Left renal cortex interstitium (tissue), 4 donors: ENCODE measurements around the gene GPR137. TPM values are rescaled to one million over a fixed set of nuclear protein-coding genes. Genes with fewer than 3 reads are reported as not detected.

Experiments used
- DNase-seq, 4 donors: peaks; one replicate each; pipeline ENCODE4 v3.0.0-alpha.2; 2013; ENCODE audit warnings: low read depth in 4 of 4, low spot score in 2 of 4, missing footprints in 1 of 4
- polyA plus RNA-seq, 4 donors: library from polyadenylated mRNA; unstranded; fragments of 120-200 nt; gene quantifications; one replicate each; pipeline ENCODE4 v1.2.1, GENCODE V29; 2013; ENCODE audit not compliant: insufficient read length in 4 of 4

Gene GPR137
- polyA plus RNA-seq, 4 donors, result 25.6 to 52.9 (median 40.4) TPM

- DNase-seq, result no peak
Measured at GRCh38 chr11:64249038-64249437, 36.6 kb upstream of the GPR137 start.

DNA sequence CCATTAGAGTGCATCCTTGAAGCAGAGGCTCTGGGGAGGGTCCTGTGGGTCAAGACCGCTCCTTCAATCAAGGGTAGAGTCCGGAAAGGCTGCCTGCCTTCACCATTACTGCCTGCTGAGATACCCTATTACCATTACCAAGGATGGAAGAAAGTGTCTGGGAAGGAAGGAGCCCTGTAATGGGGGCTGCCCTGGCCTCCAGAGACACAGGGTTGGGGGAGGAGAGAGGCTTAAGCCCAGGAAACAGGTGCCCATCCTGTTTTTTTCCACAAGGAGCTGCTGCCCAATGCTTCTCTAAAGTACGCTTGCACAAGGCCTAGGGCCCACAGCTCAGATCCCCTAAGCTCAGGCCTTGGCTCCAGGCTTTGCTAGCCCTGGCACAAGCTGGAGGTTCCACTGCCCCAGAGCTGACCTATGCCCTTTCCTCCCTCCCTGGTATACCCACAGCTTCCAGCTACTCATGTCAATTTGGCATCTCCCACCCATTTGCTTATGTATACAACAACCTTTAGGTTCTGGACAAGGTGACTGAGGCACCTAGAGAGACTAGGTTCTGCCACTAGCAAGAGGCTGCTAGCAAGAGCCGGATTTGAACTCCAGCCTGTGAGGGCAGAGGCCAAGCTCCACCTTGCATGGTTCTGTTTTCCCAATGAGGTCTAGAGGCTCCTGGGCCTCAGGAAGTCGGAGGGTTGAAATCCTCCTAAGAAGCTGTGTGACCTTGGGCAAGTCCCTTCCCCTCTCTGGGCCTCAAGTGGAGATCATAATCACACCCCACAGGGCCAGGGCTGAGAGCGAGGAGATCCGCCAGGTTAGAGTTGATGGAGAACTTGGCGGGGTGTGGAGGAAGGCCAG lies 35.9 kb upstream of the GPR137 start:
- DNase-seq, result no peak

DNA sequence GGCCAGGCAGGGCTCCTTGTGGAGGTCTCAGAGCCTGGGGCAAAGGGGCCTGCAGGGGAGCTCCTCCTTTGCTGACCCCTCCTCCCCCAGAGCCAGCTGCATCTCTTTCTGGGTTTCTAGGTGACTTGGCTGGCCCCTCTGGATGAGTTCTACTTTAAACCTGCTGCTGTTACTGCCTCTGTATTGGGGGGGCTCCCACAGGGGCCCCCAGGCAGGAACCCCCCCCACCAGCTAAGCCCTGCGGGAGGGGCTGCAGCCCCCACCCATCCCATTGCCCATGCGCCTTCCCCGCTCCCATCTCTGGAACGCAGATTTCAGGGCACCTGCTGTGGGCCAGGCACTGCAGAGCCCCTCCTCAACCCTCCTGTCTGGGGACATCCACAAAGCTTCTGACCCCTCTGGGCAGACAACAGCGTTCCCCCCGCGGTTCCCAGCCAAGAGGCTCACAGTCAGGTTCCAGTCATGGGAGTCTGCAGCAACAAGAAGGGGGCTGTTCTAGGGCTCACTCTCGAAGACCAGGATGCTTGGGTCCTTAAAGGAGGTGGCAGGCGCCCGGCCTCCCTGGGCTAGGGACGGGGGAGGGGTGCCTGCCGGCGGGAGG lies 35.1 kb upstream of the GPR137 start:
- no peak for DNase-seq

GRCh38 chr11:64251016-64251752 lies 34.5 kb upstream of the GPR137 start, which contains the start of gene PLCB3:
Gene PLCB3, plus strand, starts transcription at chr11:64251530. Its CDS starts 120 bp downstream, at chr11:64251650.
- DNase-seq, result no peak

DNA sequence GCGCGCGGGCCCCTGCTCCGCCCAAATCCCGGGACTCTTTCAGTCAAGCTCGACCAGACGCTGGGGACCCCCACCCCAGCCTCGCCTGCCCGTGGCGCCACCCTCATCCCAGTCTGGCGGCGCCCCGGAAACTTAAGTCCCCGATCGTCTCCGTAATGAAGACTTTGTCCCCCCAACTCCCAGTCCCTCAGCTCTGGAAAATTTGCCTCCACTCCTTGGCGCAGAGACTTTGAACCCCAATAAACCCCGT lies 34.0 kb upstream of the GPR137 start:
- DNase-seq, result no peak

GRCh38 chr11:64252003-64252872 lies 33.4 kb upstream of the GPR137 start:
- no peak for DNase-seq

DNA sequence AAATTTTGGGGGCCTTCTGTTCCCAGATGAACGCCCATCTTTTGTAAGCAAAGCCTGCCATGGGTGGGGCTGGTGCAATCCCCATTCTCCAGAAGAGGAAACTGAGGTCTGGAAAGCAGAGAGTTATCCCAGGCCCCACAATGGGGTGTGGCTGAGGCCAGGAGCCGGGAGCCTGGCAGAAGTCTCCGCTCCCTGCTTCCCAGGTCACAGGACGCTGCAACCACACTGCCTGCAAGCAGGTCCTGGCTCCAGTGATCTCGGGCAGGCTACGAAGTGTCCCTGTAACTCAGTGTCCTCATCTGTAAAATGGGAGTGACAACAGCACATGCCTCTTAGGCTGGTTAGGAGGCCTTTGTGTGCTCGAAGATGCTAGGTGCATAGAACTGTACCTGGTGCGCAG lies 32.6 kb upstream of the GPR137 start:
- DNase-seq, result no peak

DNA sequence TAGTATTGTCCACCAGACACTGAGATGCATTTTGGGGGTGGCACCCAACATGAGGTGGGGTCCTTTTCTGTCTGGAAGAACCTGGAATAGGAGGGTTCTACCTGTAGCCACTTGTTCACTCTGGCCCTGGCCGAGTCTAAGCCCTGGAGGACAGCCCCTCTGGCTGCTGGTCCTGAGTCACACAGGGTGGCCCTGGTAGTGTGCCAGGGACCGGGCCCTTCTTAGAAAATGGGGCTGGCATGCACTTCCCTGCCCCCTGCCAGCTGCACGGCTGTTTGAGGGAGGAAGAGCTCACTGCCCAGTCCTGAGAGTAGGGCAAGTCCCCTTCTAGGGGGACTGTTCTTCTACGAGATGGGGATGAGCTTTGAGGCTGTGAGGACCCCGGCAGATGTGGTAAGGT lies 32.2 kb upstream of the GPR137 start:
- no peak for DNase-seq

- no peak for DNase-seq
Measured at GRCh38 chr11:64254326-64254725, 31.3 kb upstream of the GPR137 start.

- DNase-seq, result no peak
Measured at GRCh38 chr11:64255135-64256128, 30.2 kb upstream of the GPR137 start.

DNA sequence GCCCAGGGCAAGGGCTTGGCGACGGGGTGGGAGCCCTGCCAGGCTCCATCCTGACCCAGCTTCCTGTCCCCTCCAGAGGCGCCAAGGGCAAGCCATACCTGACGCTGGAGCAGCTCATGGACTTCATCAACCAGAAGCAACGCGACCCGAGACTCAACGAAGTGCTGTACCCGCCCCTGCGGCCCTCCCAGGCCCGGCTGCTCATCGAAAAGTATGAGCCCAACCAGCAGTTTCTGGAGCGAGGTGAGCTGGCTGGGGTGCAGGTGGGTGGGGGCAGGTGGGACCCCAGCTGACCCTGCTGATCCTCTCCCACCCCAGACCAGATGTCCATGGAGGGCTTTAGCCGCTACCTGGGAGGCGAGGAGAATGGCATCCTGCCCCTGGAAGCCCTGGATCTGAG lies 29.3 kb upstream of the GPR137 start:
- DNase-seq, result no peak

GRCh38 chr11:64258356-64258755 lies 27.3 kb upstream of the GPR137 start:
- DNase-seq, result no peak

- DNase-seq, result no peak
Measured at GRCh38 chr11:64258946-64259532, 26.6 kb upstream of the GPR137 start.

DNA sequence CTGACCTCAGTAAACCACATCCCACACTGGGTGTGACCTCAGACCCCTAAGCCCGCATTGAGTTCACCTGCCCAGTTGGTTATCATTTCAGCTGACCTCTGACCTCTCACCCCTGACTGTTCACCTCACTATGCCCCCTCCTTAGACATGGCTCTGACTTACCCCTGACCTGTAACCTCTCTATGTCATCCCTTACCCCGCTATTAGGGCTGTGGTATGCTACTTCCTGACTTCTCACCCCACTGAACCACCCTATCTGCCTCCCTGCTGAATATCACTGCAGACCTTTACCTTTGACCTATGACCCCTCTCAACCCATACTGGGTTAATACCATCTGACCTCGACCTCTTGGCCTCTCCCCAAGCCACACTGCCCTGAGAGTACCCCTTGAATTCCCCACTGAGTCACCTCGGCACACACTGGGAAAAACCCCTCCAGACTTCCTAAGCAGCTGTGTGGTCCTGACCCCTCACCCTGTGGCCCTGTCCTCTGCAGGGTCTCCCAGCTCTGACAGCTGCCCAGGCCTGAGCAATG lies 26.0 kb upstream of the GPR137 start:
- DNase-seq, result no peak

DNA sequence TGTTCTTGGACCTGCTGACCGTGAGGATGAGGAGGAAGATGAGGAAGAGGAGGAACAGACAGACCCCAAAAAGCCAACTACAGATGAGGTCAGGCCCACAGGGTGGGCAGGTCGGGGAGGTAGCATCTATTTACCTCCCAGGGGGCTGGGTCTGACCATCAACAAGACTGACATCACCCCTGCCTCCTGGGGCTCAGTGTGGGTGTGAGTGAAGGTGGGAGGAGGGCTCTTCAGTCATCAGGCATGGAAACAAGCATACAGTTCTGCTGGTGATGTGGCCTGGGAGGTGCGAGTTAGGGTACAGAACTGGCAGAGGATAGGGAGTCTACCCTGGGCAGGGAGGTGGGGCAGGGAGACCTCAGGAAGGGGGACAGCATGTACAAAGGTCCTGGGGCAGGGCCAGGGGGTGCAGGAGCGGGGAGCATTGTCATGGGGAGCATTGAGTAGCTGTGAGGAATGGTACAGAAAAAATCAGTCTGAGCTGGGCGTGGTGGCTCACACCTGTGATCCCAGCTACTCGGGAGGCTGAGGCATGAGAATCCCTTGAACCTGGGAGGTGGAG lies 25.4 kb upstream of the GPR137 start:
- DNase-seq, result no peak

DNA sequence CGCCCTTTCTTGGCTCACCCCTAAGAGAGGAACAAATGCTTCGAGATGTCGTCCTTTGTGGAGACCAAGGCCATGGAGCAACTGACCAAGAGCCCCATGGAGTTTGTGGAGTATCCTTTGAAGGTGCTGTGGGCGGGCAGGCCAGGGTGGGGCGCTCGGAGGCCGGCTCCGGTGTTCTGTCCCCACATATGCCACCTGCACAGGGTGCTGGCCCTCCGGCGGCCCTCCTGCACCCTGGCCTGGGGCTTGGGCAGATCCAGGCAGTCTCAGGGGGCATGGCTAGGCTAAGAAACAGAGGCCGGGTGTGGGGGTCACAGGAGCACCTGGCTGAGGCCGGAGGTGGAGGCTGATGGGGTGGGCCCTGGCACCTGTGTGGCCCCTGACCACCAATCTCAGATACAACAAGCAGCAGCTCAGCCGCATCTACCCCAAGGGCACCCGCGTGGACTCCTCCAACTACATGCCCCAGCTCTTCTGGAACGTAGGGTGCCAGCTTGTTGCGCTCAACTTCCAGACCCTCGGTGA lies 24.0 kb upstream of the GPR137 start:
- no peak for DNase-seq

GRCh38 chr11:64262271-64263002 lies 23.2 kb upstream of the GPR137 start:
- DNase-seq, result no peak
